HG03565 (cell line): ENCODE measurements around the gene MAU2.
A peak's percentile ranks its signal among the peaks of the same experiment; 100 is the strongest.
"Not testable (repeated sequence)": the region's sequence is repeated elsewhere in the genome, so short reads cannot be mapped to it uniquely, and the experiment has no call there.

Source experiments
- ATAC-seq: cut with Tn5 transposase; IDR thresholded peaks from one replicate; pipeline ENCODE4 v1.9.1; 2021; ENCODE audit warnings: mild to moderate bottlenecking, moderate library complexity; ENCODE audit not compliant: unreplicated experiment

The MAU2 gene

GRCh38 chr19:19345232-19345631 lies 24.6 kb downstream of the MAU2 start:
- ATAC-seq: no peak

GRCh38 chr19:19345970-19346369 lies 25.3 kb downstream of the MAU2 start:
- ATAC-seq: no peak

- no peak for ATAC-seq
These were observed 26.9 kb downstream of the MAU2 start for GRCh38 chr19:19347401-19348110.

- no peak for ATAC-seq
These were observed 27.6 kb downstream of the MAU2 start for GRCh38 chr19:19348266-19348665.

- ATAC-seq: no peak
These were observed 28.7 kb downstream of the MAU2 start for GRCh38 chr19:19349365-19349764.

GRCh38 chr19:19350756-19351155 lies 30.1 kb downstream of the MAU2 start:
- not testable (repeated sequence) for ATAC-seq

GRCh38 chr19:19352823-19353222 lies 32.2 kb downstream of the MAU2 start:
- ATAC-seq: no peak

- no peak for ATAC-seq
These were observed 33.4 kb downstream of the MAU2 start for GRCh38 chr19:19354007-19354406.

- ATAC-seq: no peak
These were observed 34.3 kb downstream of the MAU2 start for GRCh38 chr19:19354932-19355331.

GRCh38 chr19:19355606-19356139 lies 35.0 kb downstream of the MAU2 start:
- ATAC-seq: no peak

GRCh38 chr19:19356500-19356899 lies 35.9 kb downstream of the MAU2 start:
- no peak for ATAC-seq

- no peak for ATAC-seq
These were observed 36.4 kb downstream of the MAU2 start for GRCh38 chr19:19356901-19357566.

- ATAC-seq: peak; percentile 50
These were observed 40.5 kb downstream of the MAU2 start for GRCh38 chr19:19361075-19361594.

- no peak for ATAC-seq
These were observed 41.4 kb downstream of the MAU2 start for GRCh38 chr19:19362075-19362474.

- ATAC-seq: peak; percentile 75
These were observed 46.1 kb downstream of the MAU2 start for GRCh38 chr19:19366434-19367396.

- no peak for ATAC-seq
These were observed 47.5 kb downstream of the MAU2 start for GRCh38 chr19:19368087-19368486.

- no peak for ATAC-seq
These were observed 50.4 kb downstream of the MAU2 start for GRCh38 chr19:19371059-19371458.

GRCh38 chr19:19372656-19373416 lies 52.2 kb downstream of the MAU2 start:
- ATAC-seq: no peak

GRCh38 chr19:19379527-19379926 lies 58.9 kb downstream of the MAU2 start:
- no peak for ATAC-seq

- ATAC-seq: not testable (repeated sequence)
These were observed 59.7 kb downstream of the MAU2 start for GRCh38 chr19:19380316-19380715.
